Neural crest cell (in vitro differentiated cells): Measurements from ENCODE around the gene AJAP1. TPM values are rescaled to one million over a fixed set of nuclear protein-coding genes. Genes with fewer than 3 reads are reported as not detected.

Source experiments
- DNase-seq: peaks from one replicate; pipeline ENCODE4 v3.0.0; 2021; ENCODE audit warnings: low read depth, mixed read lengths, low spot score
- H3K27ac Mint-ChIP-seq: one replicate; pipeline ENCODE4 v1.8.0; 2021; ENCODE audit warnings: mild to moderate bottlenecking, mixed read lengths; ENCODE audit not compliant: unreplicated experiment
- H3K27me3 Mint-ChIP-seq: 2 replicates; pipeline ENCODE4 v1.8.0; 2021; ENCODE audit warnings: low read depth, mild to moderate bottlenecking, mixed read lengths
- H3K36me3 Mint-ChIP-seq: 2 replicates; pipeline ENCODE4 v1.8.0; 2021; ENCODE audit warnings: low read depth, mild to moderate bottlenecking, mixed read lengths
- H3K4me1 Mint-ChIP-seq: 2 replicates; pipeline ENCODE4 v1.8.0; 2021; ENCODE audit warnings: mixed read lengths
- H3K4me3 Mint-ChIP-seq: one replicate; pipeline ENCODE4 v1.8.0; 2021; ENCODE audit warnings: mild to moderate bottlenecking, mixed read lengths
- H3K9me3 Mint-ChIP-seq: 2 replicates; pipeline ENCODE4 v1.8.0; 2021; ENCODE audit warnings: mixed read lengths
- CTCF ChIP-seq: fragments of 200-600 bp; sonication (generic); conservative IDR thresholded peaks from 2 replicates; pipeline ENCODE4 v1.5.0; 2021; ENCODE audit warnings: antibody characterized with exemption, mild to moderate bottlenecking
- total RNA-seq: library from RNA; stranded (reverse); gene quantifications from 2 replicates; pipeline ENCODE4 v1.2.1, GENCODE V29; 2021

Gene AJAP1
- total RNA-seq, 1 donor from 2014 or later = 1.4 TPM

- peaks cover 57% of the 10 kb centered on the region for H3K27me3 Mint-ChIP-seq
- peaks cover 3% of the 10 kb centered on the region for H3K36me3 Mint-ChIP-seq
- no peak overlapping the region for H3K4me3 Mint-ChIP-seq
- TF ChIP-seq CTCF = no peak
- H3K4me1 Mint-ChIP-seq = peaks cover 16% of the 10 kb centered on the region
- H3K27ac Mint-ChIP-seq = no peak overlapping the region
- no peak for DNase-seq
- no peaks in the 10 kb centered on the region for H3K9me3 Mint-ChIP-seq
Measured at GRCh38 chr1:4660917-4661594, 6.6 kb downstream of the AJAP1 start.

- no peaks in the 10 kb centered on the region for H3K9me3 Mint-ChIP-seq
- peaks cover 52% of the 10 kb centered on the region for H3K27me3 Mint-ChIP-seq
- H3K4me1 Mint-ChIP-seq = peaks cover 11% of the 10 kb centered on the region
- no peak for DNase-seq
- no peak overlapping the region for H3K4me3 Mint-ChIP-seq
- H3K36me3 Mint-ChIP-seq = peaks cover 3% of the 10 kb centered on the region
- no peak for TF ChIP-seq CTCF
- H3K27ac Mint-ChIP-seq = no peak overlapping the region
Measured at GRCh38 chr1:4661595-4661917, 7.1 kb downstream of the AJAP1 start.

- Mint-ChIP-seq H3K27ac (no peak overlapping the region), H3K9me3 (no peaks in the 10 kb centered on the region), H3K4me3 (no peak overlapping the region), H3K27me3 (peaks cover 46% of the 10 kb centered on the region), H3K36me3 (peaks cover 3% of the 10 kb centered on the region), H3K4me1 (peaks cover 5% of the 10 kb centered on the region)
- no peak for DNase-seq
- TF ChIP-seq CTCF = no peak
Measured at GRCh38 chr1:4662168-4662567, 7.8 kb downstream of the AJAP1 start.

- peaks cover 5% of the 10 kb centered on the region for H3K4me1 Mint-ChIP-seq
- H3K27me3 Mint-ChIP-seq = peaks cover 40% of the 10 kb centered on the region
- peaks cover 3% of the 10 kb centered on the region for H3K36me3 Mint-ChIP-seq
- H3K27ac Mint-ChIP-seq = no peak overlapping the region
- no peaks in the 10 kb centered on the region for H3K9me3 Mint-ChIP-seq
- no peak overlapping the region for H3K4me3 Mint-ChIP-seq
- no peak for DNase-seq
- no peak for TF ChIP-seq CTCF
Measured at GRCh38 chr1:4662723-4663122, 8.3 kb downstream of the AJAP1 start.

GRCh38 chr1:4664095-4664494, 9.7 kb downstream of the AJAP1 start:
- Mint-ChIP-seq H3K4me3 (no peak overlapping the region), H3K9me3 (no peaks in the 10 kb centered on the region), H3K27me3 (peaks cover 27% of the 10 kb centered on the region), H3K36me3 (peaks cover 3% of the 10 kb centered on the region), H3K27ac (no peak overlapping the region), H3K4me1 (peaks cover 4% of the 10 kb centered on the region)
- no peak for TF ChIP-seq CTCF
- DNase-seq = no peak
